HG03060 (cell line): ENCODE results near the gene SYPL2.

Experiments used
- ATAC-seq: cut with Tn5 transposase; IDR thresholded peaks from one replicate; pipeline ENCODE4 v1.9.1; 2021; ENCODE audit warnings: low read depth, moderate number of reproducible peaks; ENCODE audit not compliant: unreplicated experiment

Gene SYPL2

DNA sequence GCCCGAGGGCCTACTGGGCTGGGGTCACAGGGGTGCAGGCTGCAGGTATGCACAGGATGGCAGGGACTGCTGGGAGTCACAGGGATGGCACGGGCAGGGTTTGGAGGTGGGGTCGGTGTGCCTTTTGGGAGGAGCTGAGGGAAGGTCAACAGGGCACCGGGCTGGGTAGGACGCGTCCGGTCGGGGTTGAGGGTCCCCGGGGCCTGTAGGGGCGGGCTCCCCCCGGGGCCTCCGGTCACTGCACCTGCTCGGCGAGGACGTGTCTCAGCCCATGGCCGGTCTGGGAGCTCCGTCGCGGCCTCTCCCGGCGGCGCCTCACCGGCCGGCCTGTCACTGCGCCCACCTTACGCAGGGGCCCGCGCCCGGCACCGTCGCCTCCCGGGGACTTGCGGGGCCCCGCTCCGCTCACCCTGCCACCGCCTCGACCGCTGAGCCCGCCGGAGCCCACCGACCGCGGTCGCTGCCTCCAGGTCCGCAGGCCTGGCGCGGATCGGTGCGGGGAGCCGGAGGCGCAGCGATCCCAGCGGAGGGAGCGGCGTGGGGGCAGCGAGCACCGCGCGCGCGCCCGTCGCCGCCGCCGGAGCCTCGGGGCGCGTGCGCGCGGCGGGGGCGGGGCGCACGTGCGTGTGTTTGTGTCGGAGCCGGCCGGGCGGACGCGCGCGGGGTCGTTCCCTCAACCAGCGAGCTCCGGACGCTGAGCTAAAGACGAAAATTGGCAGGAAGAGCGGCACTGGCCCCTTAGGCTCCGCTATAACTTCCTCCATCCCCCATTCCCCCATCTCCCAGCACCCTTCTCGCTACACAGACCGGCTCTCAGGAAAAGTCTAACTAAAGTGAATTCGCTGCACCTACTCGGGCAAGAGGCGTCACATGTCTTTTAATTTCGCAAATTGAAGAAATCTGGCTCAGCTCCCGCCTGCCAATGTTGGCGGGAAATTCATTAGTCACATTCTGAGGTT lies 43.1 kb downstream of the SYPL2 start, which contains the start of gene AMIGO1:
AMIGO1 (minus strand) TSS at position 552 of the 959 bp plus-strand sequence. CDS start 815 bp downstream, outside the sequence.
- ATAC-seq = no peak

DNA sequence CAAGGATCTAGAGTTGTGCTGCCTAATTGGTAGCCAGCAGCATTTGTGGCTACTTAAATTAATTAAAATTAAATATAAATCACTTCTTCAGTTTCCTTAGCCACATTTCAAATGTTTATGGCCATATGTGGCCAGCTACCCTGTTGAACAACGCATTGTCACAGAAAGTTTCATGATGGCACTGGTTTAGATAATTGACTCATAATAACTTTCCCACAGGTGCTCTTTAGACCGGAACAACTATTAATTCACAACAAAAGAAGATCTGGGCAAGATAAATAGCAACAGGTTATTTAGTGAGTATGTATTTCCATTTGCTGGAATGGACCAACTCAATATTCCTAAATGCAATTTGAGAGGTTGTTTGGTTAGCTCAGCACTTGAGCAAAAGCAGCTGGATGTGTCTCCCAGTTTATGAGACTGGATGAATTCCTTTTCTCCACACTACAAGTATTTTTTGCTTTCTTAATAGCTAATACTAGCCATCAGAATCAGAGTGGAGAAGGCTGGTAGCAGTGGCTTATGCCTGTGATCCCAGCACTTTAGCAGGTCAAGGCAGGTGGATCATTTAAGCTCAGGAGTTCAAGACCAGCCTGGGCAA lies 46.9 kb downstream of the SYPL2 start:
- ATAC-seq = no peak

DNA sequence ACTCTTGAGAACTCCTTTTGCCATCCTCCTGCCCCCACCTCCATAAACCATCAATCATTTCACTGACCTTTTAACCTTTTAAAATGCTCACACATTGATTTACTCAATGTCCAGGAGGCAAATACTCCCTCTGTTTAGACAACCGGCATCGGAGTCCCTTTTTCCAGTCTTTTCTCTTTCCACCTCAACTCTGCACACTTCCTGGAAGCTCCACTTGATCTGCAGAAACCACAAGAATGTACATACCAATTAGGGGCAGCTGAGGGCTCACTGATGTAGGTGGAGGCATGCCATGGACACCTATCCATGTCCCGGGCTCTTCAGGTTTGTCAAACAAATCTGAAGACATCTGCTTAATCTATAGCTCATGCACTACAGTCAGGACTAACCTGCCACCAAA lies 48.5 kb downstream of the SYPL2 start:
- no peak for ATAC-seq

DNA sequence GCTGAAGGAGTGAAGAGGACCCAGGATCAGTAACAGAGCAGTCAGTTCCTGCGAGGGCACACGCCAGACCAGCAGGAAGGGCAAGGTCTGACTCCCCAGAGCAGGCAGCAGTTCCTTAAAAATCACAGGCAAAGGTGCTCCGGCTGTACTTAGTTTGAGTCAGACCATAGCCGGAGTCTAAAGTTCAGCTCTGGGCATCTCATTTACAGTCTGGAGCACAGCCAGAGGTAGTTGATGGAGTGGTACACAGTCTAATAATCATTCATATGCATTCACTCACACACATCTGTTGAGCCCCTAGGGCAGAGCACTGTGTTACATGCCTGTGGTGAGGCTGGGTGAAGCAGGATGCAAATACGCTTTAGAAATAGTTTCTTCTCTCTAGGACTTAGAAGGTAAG lies 50.5 kb downstream of the SYPL2 start:
- ATAC-seq = no peak

DNA sequence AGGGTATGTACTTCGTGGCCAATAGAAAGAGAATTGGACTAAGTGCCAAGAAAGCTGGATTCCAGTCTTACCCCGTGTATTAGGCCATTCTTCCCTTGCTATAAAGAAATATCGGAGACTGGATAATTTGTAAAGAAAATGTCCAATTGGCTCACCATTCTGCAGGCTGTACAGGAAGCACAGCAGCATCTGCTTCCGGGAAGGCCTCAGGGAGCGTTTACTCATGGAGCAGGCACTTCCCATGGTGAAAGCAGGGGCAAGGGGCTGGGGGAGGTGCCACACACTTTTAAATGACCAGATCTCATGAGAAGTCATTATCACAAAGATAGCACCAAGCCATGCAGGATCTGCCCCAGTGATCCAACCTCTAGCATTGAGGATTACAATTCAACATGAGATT lies 51.0 kb downstream of the SYPL2 start:
- ATAC-seq = no peak

DNA sequence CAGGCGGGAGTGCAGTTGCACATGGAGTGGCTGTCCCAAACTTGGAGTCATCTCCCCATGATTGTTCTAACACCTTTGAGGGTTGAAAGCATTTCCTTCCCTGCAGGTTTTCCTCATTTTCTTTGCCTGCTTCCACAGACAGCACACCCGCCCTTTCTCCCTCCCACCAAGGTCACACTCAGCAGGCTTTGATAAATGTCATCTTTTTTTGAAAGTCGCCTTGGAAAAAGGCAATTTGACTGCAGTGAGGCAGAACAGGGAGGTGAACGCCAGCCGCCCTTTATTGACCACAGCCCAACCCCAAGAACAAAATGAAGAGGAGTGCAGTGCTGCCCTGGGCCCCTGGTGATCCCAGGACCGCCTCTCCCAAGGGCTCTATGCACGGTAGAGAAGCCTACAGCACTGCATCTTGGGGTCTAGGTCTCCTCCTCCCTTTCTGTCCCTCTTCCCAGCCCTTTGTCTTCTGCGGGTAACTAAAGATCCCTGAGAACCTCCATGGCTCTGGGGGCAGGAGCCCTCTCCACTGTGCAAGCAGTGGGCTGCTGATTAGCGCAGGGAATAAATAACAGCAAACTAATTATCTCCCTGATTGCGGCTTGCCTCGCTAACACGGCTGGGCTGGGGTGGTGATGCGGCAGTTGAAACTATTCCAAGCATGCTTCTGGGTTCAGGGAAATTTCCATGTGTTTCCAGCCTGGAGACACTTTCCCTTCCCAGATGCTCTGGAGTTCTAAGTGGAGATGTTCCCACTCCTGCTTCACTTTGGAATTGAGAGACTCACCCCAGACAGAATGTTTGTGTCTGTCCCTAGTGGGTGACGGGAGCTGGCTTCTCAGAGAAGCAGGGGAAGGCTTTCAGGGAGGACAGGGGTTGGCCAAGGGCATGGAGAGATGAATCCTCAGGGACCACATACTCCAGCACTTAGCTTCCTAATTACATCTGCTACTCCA lies 54.9 kb downstream of the SYPL2 start:
- ATAC-seq = no peak

DNA sequence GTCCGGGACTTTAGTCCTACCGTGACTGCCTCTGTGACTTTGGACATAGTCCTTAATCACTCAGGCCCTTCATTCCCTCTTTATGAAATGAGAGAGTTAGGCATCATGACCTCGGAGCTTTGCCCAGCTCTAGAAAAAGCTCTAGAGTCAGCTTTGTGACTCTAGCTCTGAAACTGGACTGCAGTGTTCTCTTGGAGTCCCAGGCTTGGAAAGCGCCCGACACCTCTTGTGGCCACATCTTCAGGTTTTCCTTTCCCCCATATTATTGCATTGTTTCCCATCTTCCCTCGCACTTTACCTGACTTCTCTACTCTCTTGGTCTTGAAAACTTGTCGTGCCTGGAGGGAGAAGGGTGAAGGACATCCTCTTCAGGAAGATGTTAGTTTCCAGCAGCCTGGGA lies 55.7 kb downstream of the SYPL2 start:
- no peak for ATAC-seq

DNA sequence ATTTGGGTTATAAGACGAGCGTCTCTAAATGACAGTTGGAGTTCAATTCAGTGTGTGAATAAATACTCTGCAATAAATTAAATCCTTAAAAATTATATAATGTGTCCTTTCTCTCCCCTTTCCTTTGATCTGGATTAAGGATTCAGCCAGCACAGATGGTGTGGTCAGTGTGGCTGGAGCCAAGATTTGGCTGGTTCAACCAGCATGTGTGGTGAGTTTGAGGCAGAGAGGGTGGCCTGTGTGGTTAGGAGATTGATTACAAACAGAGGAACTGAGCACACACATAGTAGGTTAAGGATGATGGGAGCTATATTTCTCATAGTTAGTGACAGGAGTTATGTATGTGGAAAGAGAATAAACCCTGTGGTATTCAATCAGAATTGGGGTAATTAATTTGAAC lies 57.4 kb downstream of the SYPL2 start:
- ATAC-seq = no peak

DNA sequence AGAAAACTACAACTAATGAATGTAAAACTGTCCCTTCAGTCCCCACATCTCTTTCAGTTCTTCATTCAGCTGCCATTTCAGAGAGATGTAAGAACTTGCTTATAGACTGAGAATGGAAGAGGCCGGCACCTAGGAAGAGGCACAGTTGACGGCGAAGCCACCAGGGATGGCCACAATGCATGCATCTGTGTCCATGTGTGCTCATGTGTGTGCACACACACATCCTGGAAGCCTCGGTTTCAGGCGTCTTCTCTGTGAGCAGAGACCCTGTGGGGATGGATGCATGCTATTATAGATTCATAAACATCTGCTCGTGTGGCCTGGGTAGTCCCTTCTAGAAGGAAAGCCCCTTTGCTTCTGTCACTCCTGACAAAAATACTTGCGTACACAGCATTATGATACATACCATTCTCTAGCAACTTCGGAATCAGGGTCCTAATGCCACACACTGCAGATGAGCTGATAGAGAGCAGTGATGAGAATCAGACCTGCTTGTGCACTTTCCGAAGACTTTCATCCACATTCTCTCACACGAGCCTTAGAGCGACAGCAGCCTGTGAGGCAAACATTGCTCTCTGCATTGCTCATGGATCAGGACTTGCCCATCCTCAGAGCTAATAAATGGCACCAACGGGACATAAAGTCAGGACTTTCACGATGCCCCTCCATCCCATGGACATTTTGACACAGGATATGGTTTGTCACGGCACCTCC lies 60.9 kb downstream of the SYPL2 start:
- peak; percentile 52 for ATAC-seq

DNA sequence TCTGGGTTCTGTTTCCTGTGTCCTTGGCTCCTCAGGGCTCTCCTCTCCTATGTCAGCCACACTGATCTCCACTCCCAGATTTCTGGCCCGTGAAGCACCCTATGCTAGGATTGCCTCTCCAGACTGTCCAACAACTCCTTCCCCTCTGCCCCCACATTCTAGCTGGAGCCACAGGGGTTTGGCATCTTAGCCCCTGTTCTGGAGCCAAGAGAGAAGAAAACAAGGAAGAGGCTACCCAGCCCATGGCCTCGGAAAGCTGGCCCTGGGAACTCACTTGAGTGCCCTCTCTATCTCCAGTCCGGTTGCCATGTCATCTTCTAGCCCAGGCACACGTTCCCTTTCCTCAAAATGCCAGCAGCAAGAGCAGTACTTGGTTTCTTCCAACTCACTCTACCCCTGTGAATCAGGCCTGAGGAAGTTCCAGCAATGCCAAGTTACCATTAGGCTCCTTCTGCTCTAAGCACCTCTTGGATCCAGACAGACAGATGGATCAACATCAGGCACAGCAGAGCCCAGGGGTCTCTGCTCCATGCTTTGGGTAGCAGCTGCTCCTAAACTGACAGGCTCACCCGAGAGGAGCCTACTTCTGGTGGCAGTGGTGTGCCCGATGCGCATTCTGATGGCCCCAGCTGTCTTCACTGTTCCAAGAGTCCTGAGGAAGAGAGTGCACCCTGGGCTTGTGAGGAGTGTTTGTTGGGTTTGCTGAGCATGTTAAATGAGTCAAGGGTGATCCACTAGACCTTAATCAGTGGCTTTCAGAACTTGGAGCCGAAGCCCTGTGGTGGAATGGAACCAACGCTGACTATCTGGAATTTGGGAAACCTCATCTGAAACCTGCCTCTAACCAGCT lies 61.7 kb downstream of the SYPL2 start:
- ATAC-seq = no peak

DNA sequence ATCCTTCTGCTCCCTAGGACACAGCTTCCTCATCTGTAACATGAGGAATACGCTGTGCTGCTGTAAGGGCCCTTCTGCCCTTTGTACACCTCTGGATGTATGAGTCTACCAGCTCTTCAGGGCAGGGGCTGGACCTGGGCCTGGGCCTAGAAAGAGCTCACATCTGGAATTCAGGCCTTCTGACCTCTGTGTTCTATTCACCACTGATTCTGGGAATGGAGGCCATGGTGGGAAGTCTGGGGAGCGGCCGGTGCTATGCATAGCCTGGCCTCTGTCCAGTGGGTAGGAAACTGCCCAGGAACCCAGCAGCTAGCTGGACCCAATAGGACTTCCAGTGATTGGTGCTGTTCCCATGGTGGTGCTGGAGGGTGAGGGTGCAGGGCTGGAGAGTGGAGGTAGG lies 62.4 kb downstream of the SYPL2 start:
- ATAC-seq = no peak

DNA sequence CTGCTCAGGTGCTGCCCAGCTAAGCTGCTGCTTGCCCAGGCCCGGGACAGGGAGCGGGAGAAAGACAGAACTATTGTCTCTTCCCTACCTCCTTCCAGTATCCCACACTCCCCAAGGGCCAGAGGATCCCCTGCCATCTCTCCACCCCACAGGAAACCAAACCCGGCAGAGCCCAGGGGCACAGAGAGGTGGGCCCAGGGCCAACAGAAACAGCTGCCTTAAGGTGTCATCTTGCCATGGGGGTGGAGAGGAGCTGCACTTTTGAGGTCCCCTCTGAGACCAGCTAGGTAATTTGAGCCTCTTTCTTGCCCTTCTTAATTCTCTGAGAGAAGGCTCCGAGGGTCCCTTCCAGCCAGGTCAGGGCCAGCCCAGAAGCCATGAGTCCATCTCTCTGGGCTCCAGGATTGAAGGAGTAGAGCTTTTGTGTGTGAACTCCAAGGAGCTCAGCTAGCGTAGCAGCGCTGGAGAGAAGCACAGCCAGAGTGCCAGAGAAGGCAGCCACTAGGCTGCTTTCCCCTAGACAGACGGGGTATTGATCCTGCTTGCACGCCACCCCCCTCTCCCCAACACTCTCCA lies 63.6 kb downstream of the SYPL2 start:
- ATAC-seq = no peak

DNA sequence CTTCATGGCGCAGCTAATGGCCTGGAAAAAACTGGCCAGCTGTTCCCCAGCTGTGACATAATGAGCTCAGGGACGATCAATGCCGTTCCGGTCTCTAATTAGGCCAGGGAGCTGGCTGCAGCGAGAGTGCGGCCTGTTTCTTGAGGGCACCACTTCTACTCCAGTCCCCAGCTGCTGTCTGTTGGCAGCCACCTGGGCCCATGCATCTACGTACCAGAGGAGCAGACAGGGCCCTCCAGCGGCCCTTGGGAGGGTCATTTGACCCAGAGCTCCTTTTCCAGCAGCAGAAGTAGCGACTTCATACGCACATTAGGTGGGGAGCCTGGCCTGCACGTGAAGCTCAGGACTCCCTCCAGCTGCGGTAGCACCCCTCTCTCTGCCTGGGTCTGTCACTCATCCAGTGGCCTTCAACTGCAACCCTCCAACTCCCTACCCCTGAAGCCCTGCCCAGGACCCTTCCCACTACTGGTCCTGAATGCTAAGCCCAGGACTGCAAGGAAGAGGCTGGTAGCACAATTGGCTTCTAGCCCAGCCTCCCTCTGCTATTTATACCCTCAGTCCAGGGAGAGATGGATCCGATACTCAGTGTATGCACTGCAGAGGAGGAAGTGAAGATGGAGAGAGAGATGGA lies 64.2 kb downstream of the SYPL2 start:
- no peak for ATAC-seq

DNA sequence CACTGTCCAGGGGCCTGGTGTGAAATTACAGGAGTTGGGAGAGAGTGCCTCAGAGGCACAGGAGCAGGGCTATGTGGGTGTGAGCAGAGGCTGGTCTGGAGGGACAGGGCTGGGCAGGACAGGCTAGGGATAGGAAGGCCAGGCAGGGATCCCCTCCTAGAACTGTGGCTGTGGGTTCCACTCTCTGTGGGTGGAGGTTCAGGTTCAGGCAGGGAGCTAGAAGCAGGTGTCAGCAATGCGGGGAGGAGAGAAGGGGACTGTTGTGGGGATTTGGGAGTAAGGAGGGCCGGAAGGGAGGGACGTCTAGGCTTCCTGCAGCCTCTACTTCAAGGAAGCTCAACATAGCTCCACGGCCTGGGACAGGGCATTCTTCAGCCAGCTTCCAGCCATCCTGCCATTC lies 65.0 kb downstream of the SYPL2 start:
- ATAC-seq = no peak
